Measurements from ENCODE around the gene UNKL. TPM values are rescaled to one million over a fixed set of nuclear protein-coding genes. Genes with fewer than 3 reads are reported as not detected.
A peak's percentile ranks its signal among the peaks of the same experiment; 100 is the strongest.

The UNKL gene
- total RNA-seq, 1 donor from 2014 or later, result 30.7 TPM

GRCh38 chr16:1314399-1315068 is 100.0 kb downstream of the UNKL start:
- no peak for TF ChIP-seq CTCF (IDR thresholded peaks at IDR 0.05; ENCODE audit: partially characterized antibody, unreplicated experiment)
- no peak for DNase-seq
- Mint-ChIP-seq H3K4me1 (ENCODE audit: low read depth, unreplicated experiment) (peaks cover 12% of the 10 kb centered on the region), H3K27me3 (ENCODE audit: unreplicated experiment) (peaks cover 7% of the 10 kb centered on the region), H3K36me3 (ENCODE audit: unreplicated experiment) (no peaks in the 10 kb centered on the region), H3K9me3 (ENCODE audit: unreplicated experiment) (peaks cover 12% of the 10 kb centered on the region), H3K27ac (ENCODE audit: unreplicated experiment) (peak overlapping the region; percentile 55), H3K4me3 (ENCODE audit: unreplicated experiment) (no peak overlapping the region)

GRCh38 chr16:1313721-1314369 is 100.7 kb downstream of the UNKL start:
- Mint-ChIP-seq H3K36me3 (ENCODE audit: unreplicated experiment) (no peaks in the 10 kb centered on the region), H3K9me3 (ENCODE audit: unreplicated experiment) (peaks cover 10% of the 10 kb centered on the region), H3K4me3 (ENCODE audit: unreplicated experiment) (no peak overlapping the region), H3K27me3 (ENCODE audit: unreplicated experiment) (peaks cover 6% of the 10 kb centered on the region), H3K27ac (ENCODE audit: unreplicated experiment) (peak overlapping the region; percentile 55), H3K4me1 (ENCODE audit: low read depth, unreplicated experiment) (peaks cover 12% of the 10 kb centered on the region)
- TF ChIP-seq CTCF (IDR thresholded peaks at IDR 0.05; ENCODE audit: partially characterized antibody, unreplicated experiment), result no peak
- no peak for DNase-seq

Other genes starting within 250 kb of the UNKL start
- not detected for gene TPSG1, start 189.4 kb downstream of the UNKL start, total RNA-seq (ENCODE audit: unreplicated experiment)
- gene TPSB2, start 184.5 kb downstream of the UNKL start, total RNA-seq (ENCODE audit: unreplicated experiment), result not detected
- not detected for gene TPSAB1, start 174.0 kb downstream of the UNKL start, total RNA-seq (ENCODE audit: unreplicated experiment)
- gene TPSD1, start 158.6 kb downstream of the UNKL start, total RNA-seq (ENCODE audit: unreplicated experiment), result not detected
- gene UBE2I, start 105.1 kb downstream of the UNKL start, total RNA-seq (ENCODE audit: unreplicated experiment), result 256 TPM
- gene BAIAP3, start 81.1 kb downstream of the UNKL start, total RNA-seq (ENCODE audit: unreplicated experiment), result 26.7 TPM
- 52.5 TPM for gene TSR3, start 62.8 kb downstream of the UNKL start, total RNA-seq (ENCODE audit: unreplicated experiment)
- gene GNPTG, start 62.8 kb downstream of the UNKL start, total RNA-seq (ENCODE audit: unreplicated experiment), result 50.5 TPM
- gene UQCC4, start 6.0 kb upstream of the UNKL start, total RNA-seq (ENCODE audit: unreplicated experiment), result 10.4 TPM
- not detected for gene PERCC1, start 16.4 kb upstream of the UNKL start, total RNA-seq (ENCODE audit: unreplicated experiment)
- 4.2 TPM for gene CCDC154, start 29.9 kb upstream of the UNKL start, total RNA-seq (ENCODE audit: unreplicated experiment)
- 118 TPM for gene CLCN7, start 60.3 kb upstream of the UNKL start, total RNA-seq (ENCODE audit: unreplicated experiment)
- gene PTX4, start 74.2 kb upstream of the UNKL start, total RNA-seq (ENCODE audit: unreplicated experiment), result 2.2 TPM
- gene TELO2, start 78.7 kb upstream of the UNKL start, total RNA-seq (ENCODE audit: unreplicated experiment), result 101 TPM
- gene TMEM204, start 119.0 kb upstream of the UNKL start, total RNA-seq (ENCODE audit: unreplicated experiment), result 0.22 TPM
- 33.4 TPM for gene IFT140, start 197.4 kb upstream of the UNKL start, total RNA-seq (ENCODE audit: unreplicated experiment)
- gene CRAMP1, start 197.7 kb upstream of the UNKL start, total RNA-seq (ENCODE audit: unreplicated experiment), result 52.4 TPM